HepG2 (cell line): ENCODE data around the gene FDXR. TPM values are rescaled to one million over a fixed set of nuclear protein-coding genes. Genes with fewer than 3 reads are reported as not detected.

Experiments
- ATAC-seq: fragments of 200-7000 bp; cut with Tn5 transposase; 3 replicates; pipeline ENCODE4 v1.9.1; 2020; ENCODE audit warnings: mild to moderate bottlenecking, moderate library complexity
- Bru-seq: library from RNA; stranded (reverse); fragments of 400-500 nt; gene quantifications from one replicate; lab custom pipeline; 2021; lab: Mats Ljungman, UMichigan
- BruChase-seq, 2 experiments: library from RNA; stranded (reverse); fragments of 400-500 nt; gene quantifications; one replicate each; lab custom pipeline; 2021; lab: Mats Ljungman, UMichigan
- BruUV-seq: library from RNA; stranded (reverse); fragments of 400-500 nt; replicated peaks from 2 replicates; lab custom pipeline; 2021; lab: Mats Ljungman, UMichigan
- CTCF ChIA-PET: fragments of 300-600 bp; formaldehyde crosslinking; extraction: SDS; loops from one replicate; lab custom pipeline; 2021; ENCODE audit warnings: low total read pairs, inconsistent platforms, low intra/inter-chr PET ratio; lab: Yijun Ruan, JAX
- POLR2A ChIA-PET: fragments of 350-600 bp; sonication (Branson Sonifier 250); formaldehyde crosslinking; loops from one replicate; lab custom pipeline; 2020; ENCODE audit warnings: antibody characterized with exemption, inconsistent platforms; lab: Yijun Ruan, JAX
- DNase-seq: peaks from one replicate; pipeline ENCODE4 v3.0.0-alpha.2; 2015; ENCODE audit warnings: low spot score
- FAIRE-seq: peaks from 3 replicates; lab custom pipeline; 2011; peaks lifted over from hg19 to GRCh38; lab: Jason Lieb, UNC
- H2AFZ ChIP-seq: one replicate; pipeline ENCODE4 v1.6.1; 2011; ENCODE audit warnings: low read length, inconsistent platforms
- H3K27ac ChIP-seq: fragments of 300-600 bp; 3 replicates; pipeline ENCODE4 v1.8.0; 2011; ENCODE audit warnings: mixed run types, mild to moderate bottlenecking, mixed read lengths, low read length, inconsistent platforms; ENCODE audit not compliant: insufficient read depth; ENCODE audit errors: extremely low read length
- H3K27me3 ChIP-seq, 2 experiments: fragments of 200-600 bp in 1 of 2; 2 replicates in 1 of 2; 3 replicates in 1 of 2; pipeline versions ENCODE4 v1.6.0 to v1.8.0; 2011; ENCODE audit warnings: low read length in 2 of 2, mild to moderate bottlenecking in 2 of 2, moderate library complexity in 2 of 2, inconsistent platforms in 1 of 2; ENCODE audit not compliant: insufficient read depth in 2 of 2, control insufficient read depth in 1 of 2
- H3K36me3 ChIP-seq, 2 experiments: fragments of 200-600 bp in 1 of 2; replicated peaks in 1 of 2; 2 replicates in 1 of 2; 3 replicates in 1 of 2; pipeline versions ENCODE4 v1.5.1 to v1.8.0; 2011; ENCODE audit warnings: low read length in 2 of 2, inconsistent platforms in 1 of 2; ENCODE audit not compliant: insufficient read depth in 2 of 2, control insufficient read depth in 1 of 2
- H3K4me1 ChIP-seq: 2 replicates; pipeline ENCODE4 v1.5.1; 2012; ENCODE audit warnings: low read length, inconsistent platforms; ENCODE audit not compliant: insufficient read depth
- H3K4me2 ChIP-seq: 2 replicates; pipeline ENCODE4 v1.6.0; 2011; ENCODE audit warnings: low read depth, low read length, inconsistent platforms
- H3K4me3 ChIP-seq, 3 experiments: fragments of 200-600 bp in 1 of 3; sonication (generic), shearing (Covaris generic) in 1 of 3; replicated peaks in 1 of 3; 2 replicates each; pipeline ENCODE4 v1.5.1; 2011 to 2016; ENCODE audit warnings: low read length in 3 of 3, inconsistent platforms in 2 of 3, low read depth in 2 of 3, mild to moderate bottlenecking in 2 of 3, control low read depth in 1 of 3, mixed read lengths in 1 of 3; ENCODE audit not compliant: insufficient read depth in 1 of 3
- H3K79me2 ChIP-seq: one replicate; pipeline ENCODE4 v1.6.1; 2011; ENCODE audit warnings: low read length, inconsistent platforms; ENCODE audit not compliant: insufficient read depth
- H3K9ac ChIP-seq: 2 replicates; pipeline ENCODE4 v1.6.0; 2011; ENCODE audit warnings: mild to moderate bottlenecking, low read depth, low read length, inconsistent platforms; ENCODE audit not compliant: insufficient read depth
- H3K9me3 ChIP-seq: 2 replicates; pipeline ENCODE4 v1.5.1; 2012; ENCODE audit warnings: mild to moderate bottlenecking, low read length
- H4K20me1 ChIP-seq: 2 replicates; pipeline ENCODE4 v1.6.0; 2011; ENCODE audit warnings: inconsistent platforms, mild to moderate bottlenecking, low read length, moderate library complexity; ENCODE audit not compliant: insufficient read depth
- REPIN1 ChIP-seq: sonication (generic); formaldehyde crosslinking; IDR thresholded peaks from 2 replicates; pipeline ENCODE4 v1.8.0; 2022; ENCODE audit warnings: missing genetic modification reagents, low read depth, mild to moderate bottlenecking, borderline replicate concordance
- TARDBP ChIP-seq: sonication (generic); formaldehyde crosslinking; IDR thresholded peaks from 2 replicates; pipeline ENCODE4 v1.8.0; 2022; ENCODE audit warnings: mild to moderate bottlenecking, missing genetic modification reagents
- ZBTB37 ChIP-seq: sonication (generic); formaldehyde crosslinking; IDR thresholded peaks from 2 replicates; pipeline ENCODE4 v1.4.0; 2020; ENCODE audit warnings: mild to moderate bottlenecking, missing genetic modification reagents
- ZNF180 ChIP-seq: sonication (generic); formaldehyde crosslinking; IDR thresholded peaks from 2 replicates; pipeline ENCODE4 v1.4.0; 2020; ENCODE audit warnings: low read depth, missing genetic modification reagents, borderline replicate concordance
- ZNF318 ChIP-seq: sonication (generic); formaldehyde crosslinking; IDR thresholded peaks from 2 replicates; pipeline ENCODE4 v1.4.0; 2020; ENCODE audit warnings: mild to moderate bottlenecking, missing genetic modification reagents
- ZNF550 ChIP-seq: sonication (generic); formaldehyde crosslinking; IDR thresholded peaks from 2 replicates; pipeline ENCODE4 v1.4.0; 2020; ENCODE audit warnings: mild to moderate bottlenecking, missing genetic modification reagents, borderline replicate concordance
- WGBS: methylation state at CpG from one replicate; pipeline ENCODE4 v1.1.6; 2017; ENCODE audit warnings: low lambda C conversion rate; 5-methylcytosine and 5-hydroxymethylcytosine counted together
- in situ Hi-C: cut with HindIII; loops from 2 replicates; pipeline ENCODE4 v1.10.0; 2017; ENCODE audit warnings: low pct_unique_long_range_greater_than_20kb; ENCODE audit not compliant: extremely low pct_ligation_motif_present
- intact Hi-C: fragments of 100-400 bp; cut with micrococcal nuclease; formaldehyde crosslinking; loops from one replicate; pipeline ENCODE4 v1.10.0; 2022; ENCODE audit not compliant: unreplicated experiment
- long read RNA-seq, 2 experiments: library from RNA in 1 of 2; library from polyadenylated mRNA in 1 of 2; stranded (forward) in 1 of 2; unstranded in 1 of 2; transcript quantifications; one replicate each; pipeline ENCODE4 v2.0.0, GENCODE V29; 2019 to 2022
- polyA minus RNA-seq, 3 experiments: library from RNA; depleted of rRNA, polyadenylated mRNA; stranded (reverse); fragments of >200 nt; gene quantifications; 2 replicates each; pipeline ENCODE4 v1.2.3, GENCODE V29; 2011; ENCODE audit warnings: low replicate concordance in 1 of 3
- polyA plus RNA-seq, 8 experiments: library from polyadenylated mRNA; depleted of rRNA in 3 of 8; stranded (reverse) in 7 of 8; unstranded in 1 of 8; fragments of >200 nt; fragmentation: Illumina TruSeq in 4 of 8; extraction: Trizol in 4 of 8; gene quantifications; 2 replicates each; pipeline versions ENCODE4 v1.2.1 to v1.2.3, GENCODE V29; 2011 to 2016; ENCODE audit warnings: low read depth in 4 of 8, missing spikeins in 1 of 8, mixed read lengths in 1 of 8; ENCODE audit not compliant: insufficient read depth in 1 of 8
- total RNA-seq, 5 experiments: library from RNA; depleted of rRNA; stranded (reverse); fragments of >200 nt; fragmentation: Illumina TruSeq; extraction: Trizol; gene quantifications; 2 replicates each; pipeline ENCODE4 v1.2.3, GENCODE V29; 2016; ENCODE audit warnings: low read depth in 1 of 5

The FDXR gene
- total RNA-seq (2016; rRNA removed; fragmentation: Illumina TruSeq; extraction: Trizol) (99.0 and 116 TPM in 2 replicates), polyA plus RNA-seq (2011; rRNA removed) (23.4 and 27.7 TPM in 2 replicates), polyA minus RNA-seq (2011; rRNA and poly(A)+ RNA removed; ENCODE audit: low replicate concordance) (11.0 and 40.8 TPM in 2 replicates), Bru-seq, nascent RNA (percentile 62 among the genes with signal in this experiment), BruChase-seq, experiment 1, labeled RNA remaining after a 6-hour chase (percentile 69 among the genes with signal in this experiment), BruChase-seq, experiment 2, labeled RNA remaining after a 2-hour chase (percentile 71 among the genes with signal in this experiment)
- total RNA-seq (2016; cell fraction: cytosol; rRNA removed; fragmentation: Illumina TruSeq; extraction: Trizol; ENCODE audit: low read depth): 17.2 and 18.6 TPM in 2 replicates
- 96.0 and 122 TPM in 2 replicates for total RNA-seq (2016; cell fraction: insoluble cytoplasmic fraction; rRNA removed; fragmentation: Illumina TruSeq; extraction: Trizol)
- total RNA-seq (2016; cell fraction: membrane; rRNA removed; fragmentation: Illumina TruSeq; extraction: Trizol): 33.1 and 34.8 TPM in 2 replicates
- 59.6 and 66.9 TPM in 2 replicates for total RNA-seq (2016; cell fraction: nucleus; rRNA removed; fragmentation: Illumina TruSeq; extraction: Trizol)
- polyA plus RNA-seq (2011; cell fraction: cytosol; rRNA removed): 25.9 and 36.5 TPM in 2 replicates
- polyA plus RNA-seq (2011; cell fraction: nucleus; rRNA removed): 50.2 and 50.3 TPM in 2 replicates
- 12.3 and 15.3 TPM in 2 replicates for polyA plus RNA-seq (2012)
- 13.6 and 16.1 TPM in 2 replicates for polyA plus RNA-seq (2016; cell fraction: cytosol; fragmentation: Illumina TruSeq; extraction: Trizol; ENCODE audit: low read depth)
- polyA plus RNA-seq (2016; cell fraction: insoluble cytoplasmic fraction; fragmentation: Illumina TruSeq; extraction: Trizol; ENCODE audit: low read depth): 83.4 and 93.7 TPM in 2 replicates
- polyA plus RNA-seq (2016; cell fraction: membrane; fragmentation: Illumina TruSeq; extraction: Trizol; ENCODE audit: low read depth): 21.8 and 25.0 TPM in 2 replicates
- 111 and 113 TPM in 2 replicates for polyA plus RNA-seq (2016; cell fraction: nucleus; fragmentation: Illumina TruSeq; extraction: Trizol; ENCODE audit: insufficient read depth, low read depth)
- polyA minus RNA-seq (2011; cell fraction: cytosol; rRNA and poly(A)+ RNA removed): 14.0 and 15.4 TPM in 2 replicates
- 10.0 and 10.6 TPM in 2 replicates for polyA minus RNA-seq (2011; cell fraction: nucleus; rRNA and poly(A)+ RNA removed)
- long read RNA-seq, experiment 1, transcript FDXR-201 (12 exons, 1,875 nt): major isoform, 68 of 110 reads
- long read RNA-seq, experiment 1, partial matches to known transcripts: 16 of 110 reads
- long read RNA-seq, experiment 1, other reads (novel, unspliced or antisense): 24 of 110 reads
- long read RNA-seq, experiment 2, transcript FDXR-201 (12 exons, 1,875 nt): major isoform, 59 of 139 reads
- long read RNA-seq, experiment 2, partial matches to known transcripts: 47 of 139 reads
- long read RNA-seq, experiment 2, other reads (novel, unspliced or antisense): 30 of 139 reads

- H3K79me2 ChIP-seq: peaks cover 11% of the 10 kb centered on the region
- WGBS: under 1% methylated on average over 33 of the region's 38 CpGs
- POLR2A ChIA-PET: interaction anchor here (0.5 to 3.2 kb wide), 64 partner anchors 9 to 1075 kb away, joined by 3 to 60 read pairs (median 4); partner anchors contain the start of genes FADS6, GRIN2C, HID1 and MRPL58
- peak within 1 kb of the TSS; percentile 89 for H3K9ac ChIP-seq
- intact Hi-C loops: no loop called here
- FAIRE-seq (peak; percentile 54), ATAC-seq (peak; percentile 82), DNase-seq (peak; percentile 50)
- peak within 1 kb of the TSS; percentile 85 for H3K4me2 ChIP-seq
- in situ Hi-C loops: no loop called here
- no peaks in the 10 kb centered on the region; a peak in 1 of 5 replicates for H3K27me3 ChIP-seq
- CTCF ChIA-PET: no interaction called here
- no peaks in the 10 kb centered on the region for H3K9me3 ChIP-seq
- peak within 1 kb of the TSS; percentile 75 for H3K27ac ChIP-seq
- peaks cover 80% of the 10 kb centered on the region for H3K4me1 ChIP-seq
- H4K20me1 ChIP-seq: no peaks in the 10 kb centered on the region
- peak within 1 kb of the TSS; percentile 51 for H2AFZ ChIP-seq
- H3K36me3 ChIP-seq: peaks cover 0 to 1% of the 10 kb centered on the region in 2 experiments; a peak in 1 of 5 replicates
- H3K4me3 ChIP-seq: peak within 1 kb of the TSS; percentile 70 to 95 (median 85)
- TSS peak; percentile 88 for BruUV-seq
- 0 out of 2 replicates have a peak, but pooled peaks have one; percentile 78 for TF ChIP-seq ZNF180 (CRISPR knock-in tag)
- no peak; the same call in none of the 2 replicates for TF ChIP-seq TARDBP (CRISPR knock-in tag)
- TF ChIP-seq ZBTB37 (CRISPR knock-in tag): no peak
- TF ChIP-seq ZNF550: no peak
- peak; percentile 84; the same call in 1 of the 2 replicates for TF ChIP-seq REPIN1 (CRISPR knock-in tag)
- no peak for TF ChIP-seq ZNF318 (CRISPR knock-in tag)
Observed at GRCh38 chr17:74872313-74873036, at the start of gene FDXR. Gene FDXR (minus strand): TSS chr17:74872994. CDS start chr17:74872944, 50 bp downstream.
